Glutamatergic neuron (in vitro differentiated cells): ENCODE measurements around the gene PTPN5. TPM values are rescaled to one million over a fixed set of nuclear protein-coding genes. Genes with fewer than 3 reads are reported as not detected.

Experiments used
- DNase-seq: peaks from one replicate; pipeline ENCODE4 v3.0.0; 2022
- H3K27ac Mint-ChIP-seq: one replicate; pipeline ENCODE4 v1.8.0; 2020; ENCODE audit warnings: mild to moderate bottlenecking, mixed read lengths, inconsistent platforms; ENCODE audit not compliant: unreplicated experiment
- H3K27me3 Mint-ChIP-seq: one replicate; pipeline ENCODE4 v1.8.0; 2020; ENCODE audit warnings: mild to moderate bottlenecking, moderate library complexity, mixed read lengths, inconsistent platforms; ENCODE audit not compliant: unreplicated experiment
- H3K36me3 Mint-ChIP-seq: one replicate; pipeline ENCODE4 v1.8.0; 2020; ENCODE audit warnings: mild to moderate bottlenecking, mixed read lengths, inconsistent platforms; ENCODE audit not compliant: unreplicated experiment
- H3K4me1 Mint-ChIP-seq: one replicate; pipeline ENCODE4 v1.8.0; 2020; ENCODE audit warnings: mild to moderate bottlenecking, low read depth, mixed read lengths, inconsistent platforms; ENCODE audit not compliant: unreplicated experiment
- H3K4me3 Mint-ChIP-seq: one replicate; pipeline ENCODE4 v1.8.0; 2020; ENCODE audit warnings: mild to moderate bottlenecking, mixed read lengths, inconsistent platforms; ENCODE audit not compliant: unreplicated experiment
- H3K9me3 Mint-ChIP-seq: one replicate; pipeline ENCODE4 v1.8.0; 2020; ENCODE audit warnings: mild to moderate bottlenecking, moderate library complexity, mixed read lengths, inconsistent platforms; ENCODE audit not compliant: unreplicated experiment
- total RNA-seq: library from RNA; stranded (reverse); fragmentation: NEBNext Ultra II Directional; extraction: Animal tissue kit (Norgen Biotek cat#: 25700); gene quantifications from one replicate; pipeline ENCODE4 v1.2.1, GENCODE V29; 2021; ENCODE audit not compliant: unreplicated experiment
- TF ChIP-seq, protein P1 (sequence below): fragments of 200-600 bp; sonication (generic); IDR thresholded peaks from one replicate; pipeline ENCODE4 v1.5.0; 2021; ENCODE audit not compliant: partially characterized antibody, unreplicated experiment

PTPN5 gene
- total RNA-seq, 1 donor from 2014 or later = 25.8 TPM

DNA sequence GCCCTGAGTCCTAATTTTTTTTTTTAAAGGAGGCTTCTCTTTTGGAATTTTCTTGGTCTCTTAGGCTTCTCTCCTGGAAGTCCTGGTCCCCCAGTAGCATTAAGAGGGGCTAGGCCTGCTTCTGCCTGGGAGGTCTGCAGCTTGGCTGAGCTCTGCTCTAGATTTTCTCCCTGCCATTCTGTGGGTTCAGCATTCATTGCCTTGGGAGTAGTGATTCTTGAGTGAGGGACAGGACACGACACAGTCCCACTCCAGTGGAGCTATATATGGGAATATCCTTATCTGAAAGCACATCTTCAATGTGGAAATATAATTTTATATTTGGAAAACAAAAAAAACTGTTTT is 69.3 kb downstream of the PTPN5 start:
- Mint-ChIP-seq H3K4me1 (peaks cover 7% of the 10 kb centered on the region), H3K27me3 (peaks cover 8% of the 10 kb centered on the region), H3K36me3 (no peaks in the 10 kb centered on the region), H3K9me3 (peaks cover 5% of the 10 kb centered on the region), H3K27ac (no peak overlapping the region), H3K4me3 (peak overlapping the region; percentile 94)
- TF ChIP-seq, protein P1, sequence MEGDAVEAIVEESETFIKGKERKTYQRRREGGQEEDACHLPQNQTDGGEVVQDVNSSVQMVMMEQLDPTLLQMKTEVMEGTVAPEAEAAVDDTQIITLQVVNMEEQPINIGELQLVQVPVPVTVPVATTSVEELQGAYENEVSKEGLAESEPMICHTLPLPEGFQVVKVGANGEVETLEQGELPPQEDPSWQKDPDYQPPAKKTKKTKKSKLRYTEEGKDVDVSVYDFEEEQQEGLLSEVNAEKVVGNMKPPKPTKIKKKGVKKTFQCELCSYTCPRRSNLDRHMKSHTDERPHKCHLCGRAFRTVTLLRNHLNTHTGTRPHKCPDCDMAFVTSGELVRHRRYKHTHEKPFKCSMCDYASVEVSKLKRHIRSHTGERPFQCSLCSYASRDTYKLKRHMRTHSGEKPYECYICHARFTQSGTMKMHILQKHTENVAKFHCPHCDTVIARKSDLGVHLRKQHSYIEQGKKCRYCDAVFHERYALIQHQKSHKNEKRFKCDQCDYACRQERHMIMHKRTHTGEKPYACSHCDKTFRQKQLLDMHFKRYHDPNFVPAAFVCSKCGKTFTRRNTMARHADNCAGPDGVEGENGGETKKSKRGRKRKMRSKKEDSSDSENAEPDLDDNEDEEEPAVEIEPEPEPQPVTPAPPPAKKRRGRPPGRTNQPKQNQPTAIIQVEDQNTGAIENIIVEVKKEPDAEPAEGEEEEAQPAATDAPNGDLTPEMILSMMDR = peak; percentile 28
- DNase-seq = no peak

DNA sequence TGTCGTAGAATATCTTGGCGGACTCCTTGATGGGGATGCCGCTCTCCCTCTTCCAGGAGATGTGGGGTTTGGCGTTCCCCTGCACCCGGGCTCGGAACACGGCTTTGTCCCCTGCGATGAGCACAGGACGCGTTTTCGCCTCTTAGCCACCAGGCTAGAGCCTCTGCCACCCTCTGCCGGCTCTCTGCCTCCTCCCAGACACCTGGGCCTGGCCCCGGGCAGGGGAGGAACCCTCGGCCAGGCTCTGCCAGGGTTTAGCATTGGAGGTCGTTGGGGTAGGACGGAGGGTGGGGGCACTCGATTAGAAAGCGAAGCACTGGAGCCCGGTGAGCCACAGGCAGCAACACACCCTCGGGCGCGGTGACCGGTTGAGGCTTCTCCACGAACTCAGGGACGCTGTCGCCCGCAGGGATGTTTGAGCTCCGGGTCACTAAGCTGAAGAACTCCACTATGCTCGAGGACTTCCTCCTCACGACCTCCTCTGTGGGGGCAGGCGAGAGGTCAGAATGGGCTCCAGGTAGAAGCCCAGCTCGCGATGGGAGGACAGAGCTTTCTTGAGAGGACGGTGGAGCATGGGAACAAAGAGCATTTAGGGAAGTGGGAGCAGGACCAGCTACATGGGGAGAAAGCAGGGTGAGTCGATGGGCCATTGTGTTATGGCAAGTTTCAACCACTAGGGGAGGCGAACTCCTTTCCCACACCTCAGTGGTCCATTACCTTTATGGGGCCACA is 69.9 kb downstream of the PTPN5 start:
- H3K4me3 Mint-ChIP-seq = peak overlapping the region; percentile 94
- TF ChIP-seq, protein P1 = peak; percentile 92
- H3K4me1 Mint-ChIP-seq = peaks cover 7% of the 10 kb centered on the region
- peak; percentile 62 for DNase-seq
- H3K36me3 Mint-ChIP-seq = no peaks in the 10 kb centered on the region
- peaks cover 4% of the 10 kb centered on the region for H3K9me3 Mint-ChIP-seq
- peak overlapping the region; percentile 89 for H3K27ac Mint-ChIP-seq
- peaks cover 8% of the 10 kb centered on the region for H3K27me3 Mint-ChIP-seq

DNA sequence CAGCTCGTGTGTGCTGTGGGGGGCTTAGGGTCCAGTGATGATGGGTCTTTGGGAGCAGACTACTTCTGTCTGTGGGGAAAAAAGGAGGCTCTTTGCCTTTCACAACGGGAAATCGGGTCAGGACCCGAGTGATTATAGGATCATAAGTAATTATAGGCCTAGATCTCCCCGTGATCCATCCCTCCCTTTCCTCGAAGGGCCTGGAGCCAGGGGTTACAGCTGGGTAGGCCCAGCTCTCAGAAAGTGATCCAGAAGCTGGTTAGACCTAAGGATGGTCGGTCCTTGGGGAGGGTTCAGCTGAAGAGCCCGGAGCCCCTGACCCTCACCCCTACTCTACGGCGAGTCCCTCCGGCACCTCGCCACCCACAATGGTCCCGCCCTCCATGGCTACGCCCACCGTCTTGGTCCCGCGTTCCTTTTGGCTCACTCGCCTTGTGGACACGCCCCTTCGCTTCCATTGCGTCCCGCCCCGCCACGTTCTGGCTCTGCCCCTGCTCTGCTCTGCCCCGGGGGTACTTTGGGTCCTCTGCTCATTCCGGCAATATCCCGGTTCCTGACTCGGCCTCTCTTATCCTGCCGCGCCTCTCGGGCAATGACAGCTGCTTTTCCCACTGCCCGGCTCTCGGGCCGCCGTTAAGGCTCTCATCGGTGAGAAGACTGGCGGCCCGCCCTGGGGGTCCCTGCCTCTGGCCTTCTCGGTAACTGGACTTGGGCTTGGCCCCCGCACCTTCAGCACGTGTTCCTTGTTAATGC is 70.6 kb downstream of the PTPN5 start:
- Mint-ChIP-seq H3K36me3 (no peaks in the 10 kb centered on the region), H3K27me3 (peaks cover 8% of the 10 kb centered on the region), H3K9me3 (peaks cover 4% of the 10 kb centered on the region), H3K27ac (peak overlapping the region; percentile 89), H3K4me3 (peak overlapping the region; percentile 94), H3K4me1 (peaks cover 7% of the 10 kb centered on the region)
- TF ChIP-seq, protein P1 = no peak
- peak; percentile 92 for DNase-seq

DNA sequence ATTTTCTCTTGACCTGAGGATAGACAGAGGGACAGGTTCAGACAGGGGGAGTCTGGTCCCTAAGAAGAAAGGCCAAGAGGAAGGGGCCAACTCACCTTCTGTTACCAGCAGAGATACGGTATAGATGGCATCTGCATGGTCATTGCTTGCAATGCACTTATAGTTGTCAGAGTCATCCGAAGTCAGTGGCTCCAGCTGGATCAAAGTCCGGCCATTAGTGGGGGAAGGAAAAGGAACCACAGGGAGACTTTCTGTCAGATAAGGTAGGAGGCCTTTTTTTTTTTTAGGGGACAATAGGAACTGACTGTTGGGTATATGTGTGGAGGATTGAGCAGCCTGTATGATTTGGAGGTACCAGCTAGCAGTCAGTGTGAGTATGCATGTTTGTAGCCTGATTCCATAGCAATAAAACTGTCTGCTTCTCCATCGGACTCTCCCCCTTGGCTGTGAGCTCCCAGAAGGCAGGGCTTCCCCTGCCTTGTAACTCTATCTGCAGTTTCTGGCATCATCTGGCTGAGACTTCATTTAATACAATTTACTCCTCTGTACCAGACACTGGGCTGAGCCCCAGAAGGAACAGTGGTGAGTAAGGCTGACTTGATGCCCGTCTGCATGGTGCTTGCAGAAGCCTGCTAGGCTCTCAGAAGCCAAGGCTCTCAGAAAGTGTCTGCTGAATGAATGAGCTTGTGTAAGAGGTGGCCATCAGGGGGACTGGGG is 71.3 kb downstream of the PTPN5 start:
- Mint-ChIP-seq H3K36me3 (no peaks in the 10 kb centered on the region), H3K4me3 (peak overlapping the region; percentile 94), H3K4me1 (peaks cover 4% of the 10 kb centered on the region), H3K27ac (no peak overlapping the region), H3K9me3 (peaks cover 2% of the 10 kb centered on the region), H3K27me3 (peaks cover 5% of the 10 kb centered on the region)
- TF ChIP-seq, protein P1 = no peak
- no peak for DNase-seq

DNA sequence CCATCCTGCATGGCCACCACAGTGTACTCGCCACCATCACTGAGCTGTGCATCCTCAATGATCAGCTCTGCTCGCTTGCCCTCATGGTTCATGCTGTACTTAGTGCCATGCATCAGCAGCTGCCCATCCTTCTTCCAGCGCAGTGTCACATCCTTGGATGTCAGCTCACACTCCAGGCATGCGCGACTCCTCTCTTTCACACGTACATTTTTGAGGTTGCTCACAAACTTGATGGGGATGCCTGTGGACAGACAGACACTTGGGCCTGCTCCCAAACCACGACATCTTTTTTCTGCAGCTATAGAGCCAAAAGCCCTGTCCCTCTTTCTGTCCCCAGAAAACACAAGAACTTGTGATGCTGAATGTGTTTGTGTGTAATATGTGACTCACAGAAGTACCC is 76.1 kb downstream of the PTPN5 start:
- Mint-ChIP-seq H3K27me3 (peaks cover 12% of the 10 kb centered on the region), H3K27ac (no peak overlapping the region)
- TF ChIP-seq, protein P1 = no peak

More for the DNA sequence above, 76.1 kb downstream of the PTPN5 start:
- DNase-seq = no peak
- Mint-ChIP-seq H3K9me3 (peaks cover 1% of the 10 kb centered on the region), H3K4me3 (no peak overlapping the region), H3K4me1 (peaks cover under 1% of the 10 kb centered on the region), H3K36me3 (no peaks in the 10 kb centered on the region)
